NCI-H526 treated with DMSO at 0.1 percent for 48 hours (cell line): ENCODE results near the gene MYADM.

Experiments
- DNase-seq: peaks from one replicate; lab custom pipeline; 2025; lab: John Stamatoyannopoulos, UW

Gene MYADM

GRCh38 chr19:53915000-53915399, 47.3 kb downstream of the MYADM start:
- DNase-seq, result no peak

GRCh38 chr19:53916004-53916403, 48.3 kb downstream of the MYADM start:
- DNase-seq, result peak; percentile 67

- no peak for DNase-seq
These were observed 49.7 kb downstream of the MYADM start for GRCh38 chr19:53917356-53917755.
